ENCODE results near the gene TTLL10.

TTLL10 gene, protein sequence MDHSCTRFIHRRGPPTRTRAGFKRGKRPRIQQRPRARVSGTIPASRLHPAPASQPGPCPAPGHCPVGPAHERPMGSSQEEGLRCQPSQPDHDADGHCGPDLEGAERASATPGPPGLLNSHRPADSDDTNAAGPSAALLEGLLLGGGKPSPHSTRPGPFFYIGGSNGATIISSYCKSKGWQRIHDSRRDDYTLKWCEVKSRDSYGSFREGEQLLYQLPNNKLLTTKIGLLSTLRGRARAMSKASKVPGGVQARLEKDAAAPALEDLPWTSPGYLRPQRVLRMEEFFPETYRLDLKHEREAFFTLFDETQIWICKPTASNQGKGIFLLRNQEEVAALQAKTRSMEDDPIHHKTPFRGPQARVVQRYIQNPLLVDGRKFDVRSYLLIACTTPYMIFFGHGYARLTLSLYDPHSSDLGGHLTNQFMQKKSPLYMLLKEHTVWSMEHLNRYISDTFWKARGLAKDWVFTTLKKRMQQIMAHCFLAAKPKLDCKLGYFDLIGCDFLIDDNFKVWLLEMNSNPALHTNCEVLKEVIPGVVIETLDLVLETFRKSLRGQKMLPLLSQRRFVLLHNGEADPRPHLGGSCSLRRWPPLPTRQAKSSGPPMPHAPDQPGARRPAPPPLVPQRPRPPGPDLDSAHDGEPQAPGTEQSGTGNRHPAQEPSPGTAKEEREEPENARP

DNA sequence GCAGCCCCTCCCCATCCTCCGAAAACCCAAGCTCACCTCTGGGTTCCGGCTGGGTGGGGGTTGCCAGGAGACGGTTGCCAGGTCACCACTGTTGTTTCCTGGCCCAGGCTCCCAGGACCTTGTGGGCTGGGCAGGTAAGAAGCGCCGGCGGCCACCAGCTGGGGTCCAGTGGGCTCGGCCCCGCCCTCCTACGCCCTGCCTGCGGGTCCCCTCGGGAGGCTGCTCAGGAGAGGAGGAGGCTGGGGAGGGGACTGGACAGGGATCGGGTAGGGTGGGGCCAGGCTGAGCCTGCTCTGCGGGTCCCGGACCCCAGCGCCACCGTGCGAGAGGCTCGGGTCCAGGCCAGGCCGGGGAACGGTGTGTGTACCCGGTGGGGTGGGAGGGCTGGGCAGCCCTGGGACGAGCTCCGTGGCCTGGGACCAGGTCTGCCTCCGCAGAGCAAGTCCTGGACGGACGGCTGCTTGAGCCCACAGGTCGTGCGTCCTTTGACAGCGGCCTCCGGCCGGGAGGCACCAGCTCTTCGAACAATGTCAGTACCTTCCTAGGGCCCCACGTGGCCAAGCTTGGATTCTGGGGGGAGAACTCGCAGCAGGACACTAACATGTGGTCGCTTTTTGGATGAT lies at the start of gene TTLL10:
Gene TTLL10, plus strand, starts transcription at position 88 of the 623 bp plus-strand sequence. CDS start 5,336 bp downstream, outside the sequence.
- DNase-seq (ENCODE audit: low spot score), result no peak

GRCh38 chr1:1124508-1124785 lies 49.2 kb upstream of the TTLL10 start:
- no peak for DNase-seq (ENCODE audit: low spot score)

- DNase-seq (ENCODE audit: low spot score), result no peak
Measured at GRCh38 chr1:1124786-1125642, 48.7 kb upstream of the TTLL10 start.

DNA sequence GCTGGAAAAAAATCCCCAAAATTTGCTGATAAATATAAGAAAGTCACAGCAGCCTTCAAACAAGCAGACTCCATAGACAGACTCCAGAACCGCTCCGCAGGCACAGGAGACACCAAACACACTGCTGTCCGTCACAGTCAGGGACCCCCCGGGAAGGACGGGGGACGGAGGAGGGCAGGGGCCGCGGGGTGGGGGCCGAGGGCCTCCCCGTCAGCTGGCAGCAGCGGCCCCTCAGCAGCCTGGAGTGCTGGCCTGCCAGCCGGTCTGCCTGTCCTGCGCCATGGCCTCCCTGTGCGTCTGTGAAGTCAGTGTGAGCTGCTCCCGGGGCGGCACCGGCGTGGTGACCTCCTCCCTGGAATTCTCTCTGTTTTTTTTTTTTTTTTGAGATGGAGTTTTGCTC lies 47.7 kb upstream of the TTLL10 start:
- DNase-seq (ENCODE audit: low spot score), result no peak

GRCh38 chr1:1127551-1128451 lies 45.9 kb upstream of the TTLL10 start:
- DNase-seq (ENCODE audit: low spot score), result no peak

DNA sequence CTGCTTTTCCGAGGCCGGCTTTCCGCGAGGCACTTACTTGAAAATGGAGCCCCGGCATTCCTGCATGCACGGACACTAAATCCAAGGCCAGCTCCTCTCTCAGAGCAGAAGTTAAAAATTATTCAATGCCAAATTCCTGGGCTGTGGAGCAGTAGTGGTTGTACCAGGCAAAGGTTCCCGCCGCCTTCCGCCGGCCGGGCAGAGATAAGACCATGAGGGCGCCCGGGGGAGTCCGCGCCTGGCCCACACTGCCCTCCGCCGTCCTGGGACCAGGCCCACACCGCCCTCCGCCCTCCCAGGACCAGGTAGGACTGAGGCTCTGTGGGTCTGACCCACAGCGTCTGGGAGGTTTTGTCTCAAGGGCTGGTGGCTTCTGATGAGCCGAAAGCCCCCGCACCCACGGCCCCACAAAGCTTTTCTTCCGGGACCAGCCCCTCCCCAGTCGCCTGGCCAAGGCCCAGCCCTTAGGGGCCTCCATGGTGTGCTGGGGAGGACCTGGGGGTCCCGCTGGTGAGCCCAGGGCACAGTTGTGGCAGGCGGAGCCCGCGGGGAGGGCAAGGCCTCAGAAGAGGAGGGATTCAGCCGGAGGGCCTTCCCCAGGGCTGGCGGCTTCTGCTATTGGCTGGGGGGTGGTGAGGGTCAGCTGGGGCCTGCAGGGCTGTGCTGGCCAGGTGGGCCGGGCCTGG lies 45.1 kb upstream of the TTLL10 start:
- no peak for DNase-seq (ENCODE audit: low spot score)

- no peak for DNase-seq (ENCODE audit: low spot score)
Measured at GRCh38 chr1:1129381-1129821, 44.3 kb upstream of the TTLL10 start.

GRCh38 chr1:1130206-1131120 lies 43.2 kb upstream of the TTLL10 start:
- DNase-seq (ENCODE audit: low spot score), result no peak

- no peak for DNase-seq (ENCODE audit: low spot score)
Measured at GRCh38 chr1:1132042-1132950, 41.4 kb upstream of the TTLL10 start.

DNA sequence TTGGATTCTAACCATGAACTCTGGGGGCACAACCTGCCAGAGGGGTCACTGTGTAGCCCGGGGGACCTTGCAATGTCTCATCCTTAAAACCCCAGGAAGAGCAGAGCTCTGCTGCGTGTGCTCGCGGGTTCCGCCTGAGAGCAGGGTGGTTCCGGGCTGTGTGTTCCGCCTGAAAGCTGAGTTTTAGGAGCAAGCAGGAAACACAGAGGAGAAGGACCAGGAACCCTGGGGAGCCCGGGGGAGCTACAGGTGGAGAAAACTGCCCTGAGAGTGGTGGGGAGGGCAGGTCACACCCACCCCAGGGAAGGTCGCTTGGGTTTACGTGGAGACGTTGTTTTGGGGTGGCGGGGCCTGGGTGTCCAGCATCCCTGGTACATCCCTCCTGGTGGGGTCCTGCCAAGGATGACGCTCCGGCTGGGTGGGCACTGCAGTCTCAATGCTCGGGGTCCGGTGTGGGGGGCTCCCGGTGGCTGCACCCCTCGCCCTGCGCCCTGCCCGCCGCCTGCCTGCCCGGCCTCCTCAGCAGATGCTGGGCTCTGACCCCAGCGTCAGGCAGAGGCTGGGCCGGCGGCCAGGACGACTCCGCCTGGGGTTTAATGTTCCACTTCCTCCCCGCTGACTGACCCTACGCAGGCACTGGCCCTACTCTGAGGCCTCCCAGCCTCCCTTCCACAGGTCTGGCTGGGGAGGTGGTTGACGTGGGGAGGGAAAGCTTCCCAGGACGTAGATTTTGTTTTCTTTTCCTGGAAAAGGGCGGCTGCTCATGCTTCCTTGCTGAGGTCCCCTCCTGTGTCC lies 40.5 kb upstream of the TTLL10 start:
- DNase-seq (ENCODE audit: low spot score), result no peak

DNA sequence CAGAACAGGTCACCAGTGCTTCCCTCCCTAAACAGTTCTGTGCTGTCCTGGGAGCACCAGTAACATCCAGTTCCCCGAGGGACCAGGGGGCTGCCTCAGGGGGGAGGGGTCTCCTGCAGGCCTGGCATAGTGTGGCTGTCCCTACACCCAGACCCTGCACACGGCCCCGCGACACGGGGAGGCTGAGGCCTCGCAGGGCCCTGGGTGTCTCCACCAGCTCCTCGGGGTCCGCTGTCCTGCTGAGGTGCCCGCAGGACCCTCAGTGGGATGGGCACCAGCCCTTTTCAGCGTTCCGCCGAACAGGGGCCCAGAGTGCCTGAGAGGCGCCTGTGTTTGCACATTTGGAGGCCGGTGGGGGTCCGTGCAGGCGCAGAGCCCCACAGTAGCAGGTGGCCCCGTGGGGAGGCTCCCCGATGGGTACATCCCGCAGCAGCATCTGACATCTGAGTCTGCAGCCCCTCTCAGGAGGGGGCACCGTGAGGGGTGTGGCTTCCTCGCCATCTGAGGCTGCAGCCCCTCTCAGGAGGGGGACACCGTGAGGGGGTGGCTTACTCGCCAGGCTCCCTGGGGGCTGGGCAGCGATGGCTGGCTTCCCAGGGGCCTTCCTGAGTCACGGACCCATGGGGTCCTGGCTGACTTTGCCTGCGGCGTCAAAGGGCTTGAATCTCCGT lies 39.2 kb upstream of the TTLL10 start:
- no peak for DNase-seq (ENCODE audit: low spot score)

GRCh38 chr1:1135339-1136136 lies 38.1 kb upstream of the TTLL10 start:
- no peak for DNase-seq (ENCODE audit: low spot score)

DNA sequence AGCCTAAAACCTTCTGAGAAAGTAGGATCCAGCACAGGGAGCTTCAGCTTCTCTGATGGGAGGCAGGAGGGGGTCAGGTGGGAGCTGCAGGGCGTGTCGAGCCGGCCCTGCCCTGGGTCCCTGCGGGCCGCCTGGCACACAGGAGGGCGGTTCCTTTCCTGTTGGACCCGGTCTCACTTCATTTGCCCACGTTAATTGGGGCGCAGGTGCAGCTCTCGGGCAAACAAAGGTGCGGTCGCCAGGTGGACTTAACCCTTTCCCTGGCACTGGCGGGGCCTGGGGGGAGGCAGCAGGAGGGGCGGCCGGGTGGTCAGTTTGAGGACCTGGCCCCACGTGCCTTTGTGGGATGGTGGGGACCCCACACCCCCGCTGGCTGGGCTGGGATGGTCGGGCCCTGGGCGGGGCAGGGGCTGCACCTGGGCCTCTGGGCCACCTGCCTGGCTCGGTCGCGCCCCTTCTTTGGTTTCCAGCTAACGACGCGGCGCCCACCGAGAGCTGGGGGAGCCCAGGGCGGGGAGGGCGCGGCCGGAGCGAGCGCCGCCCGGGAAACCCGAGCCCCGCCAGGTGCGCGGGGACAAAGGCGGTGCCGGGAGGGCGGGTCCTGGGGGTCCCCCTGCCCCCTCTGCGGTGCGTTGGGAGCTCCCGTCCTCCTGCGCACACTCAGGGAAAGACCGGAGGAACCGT lies 37.0 kb upstream of the TTLL10 start:
- DNase-seq (ENCODE audit: low spot score), result no peak

- DNase-seq (ENCODE audit: low spot score), result no peak
Measured at GRCh38 chr1:1137256-1138045, 36.2 kb upstream of the TTLL10 start.

DNA sequence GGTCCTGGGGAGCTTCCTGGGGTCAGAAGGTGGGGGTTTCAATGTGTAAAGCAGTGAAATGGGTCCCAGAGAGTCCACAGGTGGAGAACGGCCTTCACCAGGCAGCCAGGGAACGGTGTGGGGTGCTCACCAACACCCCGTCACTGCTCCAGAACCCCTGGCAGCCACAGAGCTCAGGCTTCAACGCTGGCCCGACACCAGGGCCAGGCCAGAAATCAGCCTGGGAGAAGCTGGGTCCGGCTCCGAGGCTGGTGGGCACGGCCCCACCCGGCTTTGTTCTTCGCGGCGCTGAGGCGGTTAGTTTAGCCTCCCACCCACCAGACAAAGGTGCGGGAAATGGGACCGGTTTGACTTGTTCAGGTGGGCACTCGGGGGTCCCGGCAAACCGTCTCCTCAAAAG lies 33.0 kb upstream of the TTLL10 start:
- no peak for DNase-seq (ENCODE audit: low spot score)
